Activated naive CD8-positive, alpha-beta T cell treated with anti-CD3 and anti-CD28 coated beads, Interleukin-2, amount 50 U/mL, for 16 hours (primary cell): Measurements from ENCODE around the gene PROX2.

Experiments used
- DNase-seq: peaks from one replicate; pipeline ENCODE4 v3.0.0-alpha.2; 2020; ENCODE audit warnings: low read depth, low spot score

The PROX2 gene

DNA sequence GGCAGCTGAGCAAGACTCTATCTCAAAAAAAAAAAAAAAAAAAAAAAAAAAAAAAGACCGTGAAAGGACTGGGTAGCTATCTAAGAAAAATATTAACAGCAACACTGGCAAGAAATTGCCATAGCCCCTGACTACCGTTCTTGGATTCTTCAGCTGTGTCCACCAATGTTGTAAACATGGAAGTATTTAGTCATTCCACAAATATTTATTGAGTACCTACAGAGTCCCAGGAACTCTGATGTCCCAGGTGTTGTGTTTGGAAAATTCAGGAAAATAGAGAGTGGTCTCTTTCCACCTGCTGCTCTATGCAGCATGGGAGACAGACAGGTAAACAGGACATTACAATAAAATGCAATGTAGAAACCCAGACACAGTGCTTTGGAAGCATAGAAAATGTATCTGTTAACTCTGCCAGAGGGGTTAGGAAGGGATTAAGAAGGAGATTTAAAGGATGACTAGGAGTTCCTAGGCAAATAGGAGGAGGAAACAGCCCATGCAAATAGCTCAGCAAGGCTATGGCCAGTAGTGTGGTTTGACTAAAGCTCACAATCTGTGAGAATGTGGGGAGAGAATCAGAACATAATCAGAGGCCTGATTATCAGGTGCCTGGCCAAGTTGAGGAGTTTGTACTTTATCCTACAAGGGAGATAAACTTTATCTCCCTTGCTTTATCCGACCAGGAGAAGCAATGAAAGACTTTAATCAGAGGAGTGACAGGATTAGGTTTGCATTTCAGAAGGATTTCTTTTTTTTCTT, 3.7 kb upstream of the PROX2 start:
- no peak for DNase-seq

DNA sequence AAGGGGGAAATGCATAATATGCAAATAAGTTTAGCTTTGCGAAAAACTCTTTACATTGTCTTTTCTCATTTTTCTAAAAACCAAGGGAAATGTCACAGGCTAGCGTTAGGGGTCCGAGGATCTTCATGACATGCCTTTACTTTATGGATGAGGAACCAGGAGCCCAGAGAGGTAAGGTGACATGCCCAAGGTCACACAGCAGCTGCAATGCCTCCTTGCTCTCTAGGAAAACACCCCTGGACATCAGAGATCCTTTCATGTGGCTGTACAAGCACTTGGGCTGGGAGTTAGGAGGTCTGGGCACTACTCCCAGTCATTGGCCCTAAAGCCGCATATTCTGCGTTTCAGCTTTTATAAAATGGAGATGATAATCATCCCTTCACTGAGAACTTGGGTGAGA, 741 bp downstream of the PROX2 start:
- DNase-seq: no peak

DNA sequence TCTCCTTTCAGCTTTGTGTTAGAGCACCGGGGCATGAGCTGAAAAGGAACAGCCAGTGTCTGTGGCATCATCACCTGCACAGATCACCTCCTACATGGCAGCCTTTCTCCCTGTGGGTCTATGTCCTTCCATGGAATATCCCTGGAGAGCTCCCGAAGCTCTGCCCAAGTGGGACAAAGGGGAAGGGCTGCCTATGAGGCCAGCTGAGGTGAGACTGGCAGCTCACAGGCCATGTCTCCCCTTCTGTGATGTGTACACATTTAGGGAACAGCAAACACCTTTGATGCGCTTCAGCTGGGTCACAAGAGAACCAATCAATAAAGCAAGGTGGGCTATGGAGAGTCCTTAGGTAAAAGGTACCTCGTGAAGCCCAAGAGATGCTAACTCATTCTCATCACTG, 4.1 kb downstream of the PROX2 start:
- DNase-seq: no peak

DNA sequence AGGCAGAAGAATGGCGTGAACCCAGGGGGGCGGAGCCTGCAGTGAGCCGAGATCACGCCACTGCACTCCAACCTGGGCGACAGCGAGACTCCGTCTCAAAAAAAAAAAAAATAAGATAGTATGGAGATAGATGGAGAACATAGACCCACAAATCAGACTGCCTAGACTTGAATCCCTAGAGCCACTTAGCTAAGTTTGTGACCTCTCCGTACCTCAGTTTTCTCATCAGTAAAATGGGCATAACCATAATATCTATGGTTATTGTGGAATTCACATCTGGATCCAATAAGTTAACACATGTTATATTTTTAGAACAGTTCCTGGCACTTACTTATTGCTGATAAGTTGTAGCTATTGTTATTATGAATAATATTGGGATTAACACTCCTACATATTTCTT, 7.2 kb downstream of the PROX2 start:
- DNase-seq: no peak

DNA sequence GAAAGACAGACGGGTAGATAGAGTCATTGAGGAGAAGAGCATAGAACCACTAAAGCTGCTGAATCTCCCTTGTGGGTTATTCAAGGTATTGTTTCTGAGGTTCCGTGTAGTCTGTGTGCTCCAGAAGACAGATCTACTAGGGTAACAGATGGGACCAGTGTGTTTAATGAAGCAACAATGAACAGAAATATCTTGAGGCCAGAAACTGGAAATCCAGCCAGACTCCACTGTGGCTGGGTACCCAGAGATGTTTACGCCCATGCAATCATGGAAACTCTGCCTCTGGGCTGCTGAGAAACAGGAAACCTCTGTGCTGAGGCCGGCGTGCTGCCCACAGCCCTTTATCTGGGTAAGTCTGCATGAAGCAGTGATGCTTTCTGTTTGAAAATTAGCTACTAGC, 8.3 kb downstream of the PROX2 start:
- DNase-seq: peak; percentile 10

DNA sequence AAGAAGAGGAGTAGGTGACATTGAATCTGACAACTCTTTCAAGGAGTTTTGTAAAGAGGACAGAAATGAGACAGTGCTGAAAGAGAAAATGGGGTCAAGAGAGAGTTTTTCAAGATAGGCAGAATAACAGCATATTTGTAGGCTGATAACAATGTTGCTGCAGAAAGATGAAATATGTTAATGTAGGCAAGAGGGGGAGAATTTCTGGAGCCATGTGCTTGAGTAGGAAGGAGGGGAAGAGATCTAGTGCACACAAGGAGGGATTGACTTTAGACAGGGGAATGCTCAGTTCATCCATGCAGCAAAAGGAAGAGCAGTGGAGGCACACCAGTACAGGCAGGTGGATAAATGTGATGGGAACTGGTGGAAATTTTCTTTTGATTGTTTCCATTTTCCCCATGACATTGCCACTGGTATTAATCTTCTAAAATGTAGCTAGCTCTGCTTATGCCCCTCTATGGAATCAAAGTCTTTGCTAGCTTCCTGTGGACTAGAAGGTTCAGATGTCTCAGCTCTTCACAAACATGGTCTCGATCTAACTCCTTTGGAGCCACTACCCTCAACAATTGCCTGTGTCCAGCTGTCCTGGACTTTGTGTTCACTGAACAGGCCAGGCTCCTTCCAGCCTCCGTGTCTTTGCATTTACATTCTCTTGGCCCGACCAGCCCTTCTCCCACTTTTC, 9.1 kb downstream of the PROX2 start:
- DNase-seq: no peak

DNA sequence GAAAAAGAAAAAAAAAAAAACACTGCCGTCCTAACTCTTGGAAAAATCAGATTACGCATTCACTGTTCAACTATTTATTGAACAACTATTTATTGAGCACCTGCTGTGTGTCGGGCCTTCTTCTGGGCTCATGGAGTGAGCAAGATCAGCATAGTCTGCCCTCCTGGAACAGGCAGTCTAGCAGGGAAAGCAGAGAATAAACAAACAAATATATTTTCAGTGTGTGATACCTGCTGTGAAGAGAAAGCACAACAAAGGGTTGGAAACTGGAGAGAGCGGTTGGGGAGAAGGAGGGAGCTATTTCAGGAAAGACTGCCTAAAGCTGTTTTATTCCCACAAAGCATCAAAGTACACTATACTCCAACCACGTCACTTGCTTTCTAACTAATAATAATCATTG, 10.8 kb downstream of the PROX2 start:
- DNase-seq: no peak

DNA sequence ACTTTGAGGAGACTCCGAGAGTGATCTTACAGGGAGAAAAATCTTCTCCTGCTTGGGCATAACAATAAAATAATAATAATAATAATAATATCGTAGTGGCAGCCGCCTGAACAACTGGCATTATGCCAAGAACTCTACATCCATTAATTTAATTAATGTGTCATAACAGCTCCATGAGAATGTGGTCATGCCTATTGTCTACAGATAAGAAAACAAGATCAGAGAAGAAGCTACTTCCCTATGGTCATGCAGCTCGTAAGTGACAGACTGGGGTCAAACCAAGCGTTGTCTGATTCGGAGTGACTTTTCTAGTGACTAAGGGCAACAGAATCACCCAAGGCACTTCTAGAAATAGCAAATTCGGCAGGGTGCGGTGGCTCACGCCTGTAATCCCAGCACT, 11.7 kb downstream of the PROX2 start:
- no peak for DNase-seq

DNA sequence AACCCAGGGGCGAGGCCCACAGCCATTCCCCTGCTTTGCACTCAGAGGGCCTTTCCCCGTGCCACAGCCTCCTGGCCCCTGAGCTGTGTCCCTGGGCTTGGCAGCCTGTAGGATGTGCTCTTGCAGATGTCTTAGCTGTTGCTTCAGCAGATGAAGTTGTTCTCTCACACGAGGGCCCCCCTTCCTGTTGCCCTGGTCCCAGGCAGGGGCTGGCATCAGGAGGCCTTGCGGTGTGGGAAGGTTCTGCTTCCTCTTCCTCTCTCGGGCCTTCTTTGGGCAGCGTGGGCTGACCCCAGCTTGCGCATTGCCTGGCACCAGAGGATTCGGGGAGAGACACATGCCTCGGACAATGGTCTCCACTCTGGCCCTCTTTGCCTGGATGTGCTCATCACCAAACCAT, 12.7 kb downstream of the PROX2 start:
- no peak for DNase-seq

DNA sequence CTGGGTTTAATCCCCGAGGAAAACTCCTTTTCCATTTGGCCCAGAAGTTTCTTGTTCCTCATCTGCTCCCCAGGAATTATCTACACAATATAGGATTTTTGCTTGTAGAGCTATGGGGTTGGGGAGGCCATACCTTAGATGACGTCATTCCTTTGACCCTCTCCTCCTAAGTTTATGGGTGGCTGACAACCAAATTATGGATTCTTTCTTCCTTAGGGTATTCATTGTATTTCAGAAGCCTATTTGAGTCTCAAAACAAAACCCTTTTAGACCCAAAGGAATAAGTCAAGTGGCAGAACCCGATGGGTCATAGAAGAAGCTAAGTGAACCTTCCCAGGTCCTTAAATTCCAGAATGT, 14.2 kb downstream of the PROX2 start:
- DNase-seq: no peak

DNA sequence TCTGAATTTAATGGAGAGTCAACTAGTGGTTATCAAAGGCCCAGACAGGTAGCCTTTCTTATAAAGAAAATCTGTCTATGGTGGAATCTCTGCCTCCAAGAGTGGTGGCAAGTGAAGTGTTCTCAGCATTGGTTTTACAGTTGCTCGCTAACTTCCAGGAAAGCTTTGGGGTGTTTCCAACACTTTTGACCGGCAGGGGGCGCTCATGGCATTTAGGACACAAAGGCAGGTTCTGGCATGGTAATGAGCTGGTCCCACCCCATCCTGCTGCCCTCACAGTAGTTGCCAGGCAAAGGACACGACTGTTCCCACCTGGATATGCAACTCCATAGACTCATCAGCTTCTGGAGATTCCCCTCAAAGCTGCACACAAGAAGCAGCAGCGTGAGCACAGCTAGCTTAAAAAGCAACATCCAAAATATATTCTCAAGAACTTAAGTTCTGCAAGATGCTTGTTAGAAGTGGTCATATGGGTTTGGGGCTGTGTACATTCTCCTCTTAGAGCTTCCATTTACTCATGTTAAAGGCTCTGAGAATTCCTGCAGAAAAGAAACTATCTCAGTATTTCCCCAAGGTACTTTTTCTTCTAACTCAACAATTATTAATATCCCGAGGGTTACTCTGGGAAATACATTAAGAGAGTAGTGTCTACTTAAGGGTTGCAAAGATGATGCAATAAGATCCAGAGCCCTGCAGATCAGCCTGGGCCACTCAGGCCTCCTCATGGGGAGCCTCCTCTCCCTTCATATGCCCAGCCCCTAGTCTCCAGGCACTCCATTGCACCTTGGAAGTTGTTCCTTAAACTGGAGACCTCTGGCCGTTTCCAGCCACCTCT, 14.8 kb downstream of the PROX2 start:
- peak; percentile 86 for DNase-seq

DNA sequence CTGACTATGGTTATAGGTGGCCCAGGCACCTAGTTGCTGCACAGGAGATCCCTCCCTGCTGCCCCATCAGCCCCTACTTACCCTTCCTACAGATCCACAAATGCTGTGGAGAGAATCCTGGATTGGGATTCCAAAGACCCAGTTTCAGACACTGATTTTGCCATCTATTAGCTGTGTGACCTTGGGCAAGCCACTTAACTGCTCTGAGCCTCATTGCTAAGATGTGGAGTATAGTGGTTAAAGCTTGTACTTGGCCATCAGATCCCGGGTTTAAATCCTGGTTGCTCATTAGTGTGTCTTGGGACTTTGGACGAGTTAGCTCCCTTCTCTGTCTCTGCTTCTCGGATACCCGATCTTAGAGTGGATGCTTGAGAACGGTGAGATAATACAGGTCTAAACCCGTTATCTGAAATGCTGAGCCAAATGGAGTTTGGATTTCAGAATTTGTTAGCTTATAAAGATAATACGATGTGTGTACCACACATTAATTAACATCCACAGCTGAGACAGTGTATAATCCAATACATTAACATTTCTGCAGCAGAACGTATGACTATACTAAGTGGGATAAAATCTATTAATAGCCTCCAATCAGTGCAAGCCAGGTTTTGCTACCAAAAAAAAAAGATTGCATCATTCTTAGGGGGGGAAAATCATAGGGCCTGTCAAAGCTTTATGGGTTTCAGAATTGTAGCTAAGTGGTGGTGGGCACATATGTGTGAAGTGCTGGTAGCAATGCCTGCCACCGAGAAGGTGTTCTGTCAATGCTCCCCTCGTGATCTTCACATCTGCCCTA, 16.0 kb downstream of the PROX2 start:
- no peak for DNase-seq

DNA sequence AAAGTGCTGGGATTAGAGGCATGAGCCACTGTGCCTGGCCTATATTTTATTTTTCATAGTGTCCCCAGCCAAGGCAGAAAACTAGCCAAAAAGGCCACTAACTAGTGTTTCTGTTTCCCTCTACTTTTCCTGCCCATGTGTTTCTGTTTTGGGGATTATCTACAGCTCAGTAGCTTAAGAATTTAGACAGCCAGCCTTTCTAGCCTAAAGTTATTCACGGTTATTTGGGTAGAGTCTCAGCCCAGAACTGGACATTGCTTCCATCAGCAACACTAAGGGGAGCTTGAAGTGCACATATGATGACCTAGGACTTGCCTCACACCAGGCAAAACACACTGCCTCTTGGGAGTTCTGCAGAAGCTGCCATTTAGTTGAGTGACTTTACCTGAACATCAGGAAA, 17.9 kb downstream of the PROX2 start:
- no peak for DNase-seq

DNA sequence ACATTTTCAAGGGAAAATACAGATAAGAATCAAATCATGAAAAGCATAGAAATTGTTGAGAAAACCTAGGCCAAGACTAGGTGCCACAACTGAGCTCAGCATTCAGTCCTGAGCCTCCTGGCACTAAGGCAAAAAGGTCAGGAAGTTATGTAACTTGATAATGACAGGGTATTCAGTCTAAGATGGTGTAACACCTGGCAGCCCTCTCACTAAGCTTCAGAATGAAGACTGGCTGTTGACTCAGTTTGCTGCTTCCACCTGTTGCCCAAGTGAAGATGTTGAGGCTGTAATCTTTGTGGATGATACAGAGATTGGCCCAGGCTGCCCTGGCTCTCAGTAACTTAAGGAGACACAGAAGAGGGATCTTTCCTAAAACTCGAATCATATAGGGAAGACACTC, 19.6 kb downstream of the PROX2 start:
- no peak for DNase-seq

DNA sequence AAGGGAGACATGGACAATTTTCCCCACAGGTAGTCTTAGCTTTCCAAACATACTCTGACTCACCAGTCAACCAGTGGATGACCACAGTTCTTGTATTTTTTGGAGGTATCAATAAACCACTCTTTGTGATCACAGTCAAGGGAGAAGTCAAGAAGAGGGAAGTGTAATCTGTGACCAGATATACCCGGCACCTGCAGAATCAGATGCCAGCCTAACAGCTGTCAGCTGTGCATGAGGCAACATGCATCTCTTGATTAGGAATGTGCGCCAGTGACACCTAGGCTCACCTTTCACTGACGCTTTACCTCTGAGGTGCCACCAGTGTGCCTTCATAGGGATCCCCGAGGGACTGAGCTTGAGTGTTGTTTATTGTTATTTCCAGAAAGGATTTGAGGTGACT, 20.0 kb downstream of the PROX2 start:
- no peak for DNase-seq

DNA sequence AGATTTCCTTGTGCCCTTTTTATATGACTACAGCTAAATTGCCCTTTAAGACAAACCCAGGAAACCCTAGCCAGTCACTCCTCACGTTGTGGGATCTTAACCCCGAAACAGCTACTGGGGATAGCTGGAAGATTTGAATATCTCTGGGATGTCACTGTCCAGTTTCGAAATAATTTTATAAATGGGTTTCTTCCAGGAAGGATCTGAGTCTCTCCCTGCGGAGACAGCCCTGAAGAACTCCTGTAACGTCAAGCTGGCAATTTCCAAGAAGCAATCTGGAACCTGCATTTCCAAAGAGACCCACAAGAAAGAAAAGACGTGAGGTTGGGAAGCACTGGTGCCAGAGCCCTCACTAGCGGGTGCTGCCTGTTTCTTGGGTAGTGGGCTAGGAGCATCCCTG, 20.9 kb downstream of the PROX2 start:
- DNase-seq: no peak

DNA sequence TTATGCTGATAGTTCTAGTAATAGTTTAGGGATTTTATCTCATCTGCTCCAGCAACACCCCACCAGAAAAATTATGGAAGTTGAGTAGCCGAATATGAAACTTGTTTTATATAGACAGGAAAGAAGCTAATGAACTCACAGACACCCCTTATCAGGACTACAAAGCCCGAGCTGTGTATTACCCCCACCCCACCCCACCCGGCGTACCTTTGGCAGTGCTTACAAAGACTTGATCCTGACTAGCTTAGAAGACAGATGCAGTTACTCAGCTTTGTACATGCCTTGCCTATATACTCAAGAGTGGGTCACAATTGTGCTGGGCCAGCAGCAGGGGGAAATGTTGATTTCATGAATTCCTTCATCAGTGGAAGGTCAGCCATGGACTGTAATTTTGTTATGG, 22.4 kb downstream of the PROX2 start:
- no peak for DNase-seq

DNA sequence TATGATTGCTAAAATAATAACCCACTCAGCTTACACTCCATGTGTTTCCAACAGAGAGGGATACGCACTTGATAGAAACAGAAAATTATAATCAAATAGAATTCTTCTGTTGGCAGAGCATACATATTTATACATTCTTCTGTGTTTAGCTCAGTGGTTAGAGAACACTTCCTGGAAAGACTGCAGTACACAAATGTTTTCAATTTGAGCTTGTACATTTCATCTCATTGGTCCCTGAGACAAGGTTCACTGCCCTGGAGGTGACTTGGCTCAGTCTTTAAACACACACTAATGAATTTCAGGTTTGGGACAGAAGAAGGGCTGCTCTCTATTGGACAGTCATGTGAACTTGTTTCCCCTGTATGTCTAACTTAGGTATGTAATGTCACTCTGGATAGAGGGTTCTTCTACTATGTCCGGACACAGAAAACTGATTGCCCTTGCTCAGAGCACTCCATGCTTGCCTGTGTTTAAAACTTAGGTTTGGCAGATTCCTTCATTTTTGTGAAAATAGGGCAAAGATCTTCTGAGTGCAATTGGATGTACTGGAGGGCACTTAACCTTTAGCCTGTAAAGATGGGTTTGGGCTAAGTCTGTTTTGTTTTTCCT, 22.9 kb downstream of the PROX2 start:
- no peak for DNase-seq

DNA sequence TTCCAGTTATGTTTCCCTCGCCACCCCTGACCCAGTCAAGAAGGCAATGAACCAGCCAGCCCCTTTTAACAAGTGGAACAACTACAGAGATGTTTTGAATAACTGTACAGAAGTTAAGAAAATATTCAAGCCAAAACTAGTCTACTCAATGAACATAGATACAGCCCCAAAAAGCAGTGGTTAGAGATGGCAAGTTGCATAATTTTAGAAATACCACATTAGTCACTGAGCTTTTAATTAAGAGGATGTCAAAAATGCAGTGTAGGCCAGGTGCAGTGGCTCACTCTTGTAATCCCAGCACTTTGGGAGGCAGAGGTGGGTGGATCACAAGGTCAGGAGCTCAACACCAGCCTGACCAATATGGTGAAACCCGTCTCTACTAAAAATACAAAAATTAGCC, 27.2 kb downstream of the PROX2 start:
- DNase-seq: no peak

DNA sequence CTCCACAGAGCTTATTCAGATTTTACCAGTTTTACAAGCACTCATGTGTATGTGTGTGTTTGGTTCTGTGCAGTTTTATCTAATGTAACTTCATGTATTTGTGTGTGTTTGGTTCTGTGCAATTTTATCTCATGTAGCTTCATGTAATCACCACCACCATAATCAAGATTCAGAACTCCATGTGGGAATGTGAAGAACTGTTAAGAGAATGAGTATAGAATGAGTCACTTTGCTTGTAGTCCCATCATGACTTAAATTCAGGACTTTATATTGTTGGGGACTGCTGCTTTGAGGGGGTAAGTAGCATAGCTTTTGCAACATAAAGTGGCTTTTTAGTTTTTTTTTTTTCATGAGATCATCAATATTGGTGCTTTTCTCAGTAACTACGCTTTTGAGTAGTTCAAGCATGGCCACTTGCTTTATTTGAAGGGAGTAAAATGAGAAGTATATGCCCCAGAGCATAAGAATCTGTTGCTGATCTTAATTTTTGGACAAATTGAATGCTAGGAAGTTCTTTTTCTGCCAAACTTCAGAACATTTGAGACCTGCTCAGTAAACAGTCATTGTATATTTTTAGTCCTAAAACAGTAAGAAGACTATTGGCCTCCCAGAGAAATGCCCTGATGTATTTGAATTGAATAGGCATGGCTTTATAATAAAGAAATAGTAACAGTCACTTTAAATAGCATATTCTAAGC, 28.8 kb downstream of the PROX2 start:
- no peak for DNase-seq

DNA sequence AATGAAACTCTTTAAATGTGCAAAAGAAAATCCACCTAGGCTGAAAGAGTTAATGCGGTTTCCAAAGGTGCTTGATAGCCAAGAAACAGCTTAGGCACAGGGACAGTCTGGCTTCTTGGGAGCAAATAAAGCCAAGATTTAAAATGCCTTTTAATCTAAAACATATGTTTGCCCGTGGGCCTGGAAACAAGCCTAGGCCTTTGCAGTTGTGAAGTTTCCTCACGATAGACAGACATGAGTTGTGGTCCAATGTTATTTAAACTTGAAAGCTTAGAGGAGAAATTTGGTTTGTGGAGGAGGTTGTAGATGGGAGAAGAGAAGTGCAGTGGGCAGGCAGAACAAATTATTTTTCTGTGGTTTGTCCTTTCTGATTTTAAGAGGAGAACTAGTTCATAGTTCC, 29.8 kb downstream of the PROX2 start:
- DNase-seq: no peak
